Smooth muscle cell (in vitro differentiated cells): ENCODE results near the gene CDIP1. TPM values are rescaled to one million over a fixed set of nuclear protein-coding genes. Genes with fewer than 3 reads are reported as not detected.

Experiments used
- DNase-seq: peaks from one replicate; lab custom pipeline; 2025; ENCODE audit not compliant: unreplicated experiment; lab: John Stamatoyannopoulos, UW
- H2AFZ ChIP-seq: fragments of 200-600 bp; sonication (generic); 2 replicates; pipeline ENCODE4 v1.6.0; 2016; ENCODE audit warnings: antibody characterized with exemption, low read depth, mild to moderate bottlenecking
- H3F3A ChIP-seq: fragments of 200-600 bp; sonication (generic); 2 replicates; pipeline ENCODE4 v1.6.0; 2017; ENCODE audit warnings: antibody characterized with exemption, low read depth
- H3K27ac ChIP-seq: fragments of 200-600 bp; sonication (generic); 2 replicates; pipeline ENCODE4 v1.5.1; 2016; ENCODE audit warnings: low read depth, mild to moderate bottlenecking
- H3K27me3 ChIP-seq: fragments of 200-600 bp; sonication (generic); 2 replicates; pipeline ENCODE4 v1.6.1; 2016; ENCODE audit warnings: low read depth, mild to moderate bottlenecking
- H3K36me3 ChIP-seq: fragments of 200-600 bp; sonication (generic); 2 replicates; pipeline ENCODE4 v1.5.1; 2016; ENCODE audit warnings: low read depth
- H3K4me1 ChIP-seq: fragments of 200-600 bp; sonication (generic); 2 replicates; pipeline ENCODE4 v1.5.1; 2016; ENCODE audit warnings: low read depth
- H3K4me2 ChIP-seq: fragments of 200-600 bp; sonication (generic); 2 replicates; pipeline ENCODE4 v1.6.0; 2016; ENCODE audit warnings: mild to moderate bottlenecking
- H3K4me3 ChIP-seq: fragments of 200-600 bp; sonication (generic); 2 replicates; pipeline ENCODE4 v1.5.1; 2016; ENCODE audit warnings: mild to moderate bottlenecking
- H3K79me2 ChIP-seq: fragments of 200-600 bp; sonication (generic); 2 replicates; pipeline ENCODE4 v1.6.0; 2016; ENCODE audit warnings: low read depth, mild to moderate bottlenecking
- H3K9ac ChIP-seq: fragments of 200-600 bp; sonication (generic); 2 replicates; pipeline ENCODE4 v1.6.0; 2016; ENCODE audit warnings: low read depth
- H3K9me3 ChIP-seq: fragments of 200-600 bp; sonication (generic); replicated peaks from 2 replicates; pipeline ENCODE4 v1.5.1; 2016; ENCODE audit warnings: low read depth
- H4K20me1 ChIP-seq: fragments of 200-600 bp; sonication (generic); 2 replicates; pipeline ENCODE4 v1.6.0; 2016; ENCODE audit warnings: low read depth
- CTCF ChIP-seq: fragments of 200-600 bp; sonication (generic); IDR thresholded peaks from 2 replicates; pipeline ENCODE4 v1.5.1; 2017; ENCODE audit warnings: borderline replicate concordance, mild to moderate bottlenecking, antibody characterized with exemption; ENCODE audit not compliant: insufficient read depth, poor library complexity, severe bottlenecking
- WGBS: methylation state at CpG from one replicate; pipeline ENCODE4 v1.1.7; 2016; ENCODE audit warnings: low lambda C conversion rate; 5-methylcytosine and 5-hydroxymethylcytosine counted together
- polyA plus RNA-seq: library from polyadenylated mRNA; unstranded; fragments of >200 nt; fragmentation: Nextera tagmentation; extraction: Ambion mirVana; gene quantifications from 2 replicates; pipeline ENCODE4 v1.2.1, GENCODE V29; 2016
- total RNA-seq: library from RNA; depleted of rRNA; stranded (reverse); fragments of >200 nt; gene quantifications from 2 replicates; pipeline ENCODE4 v1.2.3, GENCODE V29; 2014

The CDIP1 gene
- total and polyA plus RNA-seq, 2 experiments from 2014 or later = 19.7 to 36.9 TPM

GRCh38 chr16:4515611-4516233 lies 22.9 kb downstream of the CDIP1 start:
- Histone ChIP-seq H3K4me1 (no peaks in the 10 kb centered on the region), H3K4me2 (no peak overlapping the region), H3K9ac (no peak overlapping the region), H2AFZ (no peak overlapping the region), H3K4me3 (no peak overlapping the region), H3K36me3 (no peaks in the 10 kb centered on the region), H3K27ac (no peak overlapping the region), H4K20me1 (peaks cover 89% of the 10 kb centered on the region), H3F3A (no peaks in the 10 kb centered on the region), H3K79me2 (peaks cover 7% of the 10 kb centered on the region), H3K9me3 (no peaks in the 10 kb centered on the region), H3K27me3 (no peaks in the 10 kb centered on the region)
- TF ChIP-seq CTCF = no peak
- 87% methylated on average over 5 of the region's 5 CpGs for WGBS
- DNase-seq = no peak

DNA sequence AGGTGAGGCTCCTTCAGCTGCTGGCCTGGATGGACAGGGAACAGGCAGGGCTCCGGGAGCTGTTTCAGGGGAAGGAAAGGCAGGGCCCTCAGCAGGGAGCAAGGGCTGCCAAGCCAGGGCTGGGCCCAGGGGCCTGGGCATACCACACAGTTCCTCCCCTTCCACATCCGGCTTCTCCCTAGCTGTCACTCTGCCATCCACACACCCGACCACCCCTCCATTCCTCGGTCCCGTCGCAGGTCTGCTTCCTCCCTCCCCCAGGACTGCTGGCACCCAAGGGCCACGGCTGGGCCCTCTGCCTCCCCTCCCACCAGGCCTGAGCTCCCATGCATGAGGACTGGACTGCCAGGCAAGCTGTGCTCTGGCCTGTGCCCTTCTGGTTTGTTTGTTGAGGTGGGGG lies 24.0 kb downstream of the CDIP1 start:
- H3K4me3 ChIP-seq = no peak overlapping the region
- no peak overlapping the region for H2AFZ ChIP-seq
- no peaks in the 10 kb centered on the region for H3K36me3 ChIP-seq
- peaks cover 7% of the 10 kb centered on the region for H3K79me2 ChIP-seq
- H3K4me1 ChIP-seq = no peaks in the 10 kb centered on the region
- H3K4me2 ChIP-seq = no peak overlapping the region
- no peaks in the 10 kb centered on the region for H3K9me3 ChIP-seq
- no peaks in the 10 kb centered on the region for H3K27me3 ChIP-seq
- no peak for DNase-seq
- peaks cover 87% of the 10 kb centered on the region for H4K20me1 ChIP-seq
- no peak overlapping the region for H3K9ac ChIP-seq
- H3F3A ChIP-seq = no peaks in the 10 kb centered on the region
- 85% methylated on average over 7 of the region's 7 CpGs for WGBS
- H3K27ac ChIP-seq = no peak overlapping the region
- TF ChIP-seq CTCF = no peak

DNA sequence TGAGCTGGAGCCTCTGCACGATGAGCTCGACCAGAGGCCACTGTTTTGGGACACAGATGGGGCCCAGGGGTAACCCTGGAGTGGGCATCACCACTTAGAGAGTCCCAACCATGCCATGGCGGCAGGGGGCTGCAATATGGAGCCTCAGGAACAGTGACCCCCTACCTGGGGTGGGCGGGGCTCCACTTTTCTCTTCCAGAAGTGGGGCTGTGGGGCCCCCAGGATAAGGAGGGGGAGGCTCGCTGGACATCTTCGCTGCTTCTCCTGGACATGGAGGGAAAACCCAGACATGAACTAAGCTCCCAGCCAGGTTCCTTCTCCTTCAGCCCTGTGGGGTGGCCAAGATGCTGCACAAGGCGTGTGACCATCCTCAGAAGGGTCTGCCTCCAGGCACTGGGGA lies 24.7 kb downstream of the CDIP1 start:
- H3K79me2 ChIP-seq = peaks cover 7% of the 10 kb centered on the region
- H3K9me3 ChIP-seq = no peaks in the 10 kb centered on the region
- no peak for TF ChIP-seq CTCF
- no peak overlapping the region for H3K4me2 ChIP-seq
- no peak overlapping the region for H3K9ac ChIP-seq
- no peaks in the 10 kb centered on the region for H3F3A ChIP-seq
- no peak overlapping the region for H3K27ac ChIP-seq
- no peaks in the 10 kb centered on the region for H3K27me3 ChIP-seq
- H3K36me3 ChIP-seq = no peaks in the 10 kb centered on the region
- DNase-seq = no peak
- no peak overlapping the region for H2AFZ ChIP-seq
- 98% methylated on average over 7 of the region's 7 CpGs for WGBS
- peaks cover 82% of the 10 kb centered on the region for H4K20me1 ChIP-seq
- H3K4me1 ChIP-seq = no peaks in the 10 kb centered on the region
- H3K4me3 ChIP-seq = no peak overlapping the region

GRCh38 chr16:4513086-4513860 lies 25.3 kb downstream of the CDIP1 start:
- H3K27me3 ChIP-seq = no peaks in the 10 kb centered on the region
- H3K79me2 ChIP-seq = peaks cover 7% of the 10 kb centered on the region
- H3K4me1 ChIP-seq = no peaks in the 10 kb centered on the region
- no peak overlapping the region for H3K4me2 ChIP-seq
- no peaks in the 10 kb centered on the region for H3K36me3 ChIP-seq
- over 99% methylated on average over 17 of the region's 19 CpGs for WGBS
- DNase-seq = no peak
- no peak overlapping the region for H3K9ac ChIP-seq
- TF ChIP-seq CTCF = no peak
- H3F3A ChIP-seq = no peaks in the 10 kb centered on the region
- no peak overlapping the region for H3K4me3 ChIP-seq
- no peak overlapping the region for H3K27ac ChIP-seq
- no peak overlapping the region for H2AFZ ChIP-seq
- H4K20me1 ChIP-seq = peaks cover 76% of the 10 kb centered on the region
- H3K9me3 ChIP-seq = no peaks in the 10 kb centered on the region
